ENCODE results near the gene AFTPH. TPM values are rescaled to one million over a fixed set of nuclear protein-coding genes. Genes with fewer than 3 reads are reported as not detected.
A peak's percentile ranks its signal among the peaks of the same experiment; 100 is the strongest.

AFTPH gene
- polyA plus RNA-seq, 3 donors, result 22.3 to 28.6 (median 28.4) TPM

DNA sequence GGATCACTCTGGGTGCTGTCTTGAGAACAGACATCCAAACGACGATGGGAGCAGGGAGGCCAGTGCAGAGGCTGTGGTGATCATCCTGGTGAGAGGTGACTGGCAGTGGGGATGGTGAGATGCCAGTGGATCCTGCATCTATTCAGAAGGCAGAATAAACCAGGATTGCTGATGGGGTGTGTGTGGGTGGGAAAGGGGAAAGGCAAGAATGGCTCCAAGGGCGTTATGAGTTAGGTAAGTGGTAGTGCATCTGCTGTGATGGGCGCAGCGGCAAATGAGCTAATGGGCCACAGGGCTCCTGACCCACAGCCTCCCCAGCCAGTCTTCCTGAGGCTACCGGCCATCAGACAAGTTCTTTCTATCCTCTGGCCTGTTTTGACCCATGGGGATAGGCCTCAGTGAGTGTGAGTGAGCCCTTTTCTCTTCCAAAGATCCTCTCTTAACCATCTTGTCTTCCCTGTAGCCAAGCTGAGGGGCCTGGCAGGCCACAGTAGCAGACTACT, 100.0 kb downstream of the AFTPH start:
- H3K4me3 ChIP-seq (replicated peaks in 1 of 3; ENCODE audit: low read depth in 2 of 3, low read length in 3 of 3), result no peak overlapping the region
- intact Hi-C loops (cut with micrococcal nuclease), result no loop called here
- no peaks in the 10 kb centered on the region for H3K9me3 ChIP-seq (replicated peaks in 1 of 2; ENCODE audit: control insufficient read depth in 1 of 2, insufficient read depth in 1 of 2, low read length in 2 of 2)
- peak overlapping the region in 1 of 7 donors; percentile 21 for H3K27ac Mint-ChIP-seq
- no peaks in the 10 kb centered on the region for H3K4me1 ChIP-seq (ENCODE audit: control insufficient read depth in 1 of 2, insufficient read depth in 2 of 2, low read length in 2 of 2)
- H3K9me3 Mint-ChIP-seq, result no peaks in the 10 kb centered on the region
- no peak overlapping the region for H3K9ac ChIP-seq (ENCODE audit: insufficient read depth, low read length, poor library complexity, severe bottlenecking)
- no peak overlapping the region for H3K4me2 ChIP-seq (replicated peaks; ENCODE audit: extremely low read depth, low read length, poor library complexity, severe bottlenecking)
- no peaks in the 10 kb centered on the region for H3K27me3 ChIP-seq (ENCODE audit: control insufficient read depth in 2 of 2, insufficient read depth in 2 of 2, low read length in 2 of 2)
- 90% methylated on average over 3 of the region's 6 CpGs for whole genome bisulfite sequencing (ENCODE audit: insufficient coverage)
- no peak overlapping the region for H2AFZ ChIP-seq (ENCODE audit: insufficient read depth, low read depth, low read length, poor library complexity, severe bottlenecking)
- DNase-seq, result no peak
- H3K36me3 Mint-ChIP-seq, result no peaks in the 10 kb centered on the region
- TF ChIP-seq, protein P1, sequence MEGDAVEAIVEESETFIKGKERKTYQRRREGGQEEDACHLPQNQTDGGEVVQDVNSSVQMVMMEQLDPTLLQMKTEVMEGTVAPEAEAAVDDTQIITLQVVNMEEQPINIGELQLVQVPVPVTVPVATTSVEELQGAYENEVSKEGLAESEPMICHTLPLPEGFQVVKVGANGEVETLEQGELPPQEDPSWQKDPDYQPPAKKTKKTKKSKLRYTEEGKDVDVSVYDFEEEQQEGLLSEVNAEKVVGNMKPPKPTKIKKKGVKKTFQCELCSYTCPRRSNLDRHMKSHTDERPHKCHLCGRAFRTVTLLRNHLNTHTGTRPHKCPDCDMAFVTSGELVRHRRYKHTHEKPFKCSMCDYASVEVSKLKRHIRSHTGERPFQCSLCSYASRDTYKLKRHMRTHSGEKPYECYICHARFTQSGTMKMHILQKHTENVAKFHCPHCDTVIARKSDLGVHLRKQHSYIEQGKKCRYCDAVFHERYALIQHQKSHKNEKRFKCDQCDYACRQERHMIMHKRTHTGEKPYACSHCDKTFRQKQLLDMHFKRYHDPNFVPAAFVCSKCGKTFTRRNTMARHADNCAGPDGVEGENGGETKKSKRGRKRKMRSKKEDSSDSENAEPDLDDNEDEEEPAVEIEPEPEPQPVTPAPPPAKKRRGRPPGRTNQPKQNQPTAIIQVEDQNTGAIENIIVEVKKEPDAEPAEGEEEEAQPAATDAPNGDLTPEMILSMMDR (IDR thresholded peaks at IDR 0.05), result no peak
- no peak overlapping the region for H3K27ac ChIP-seq (ENCODE audit: low read depth in 1 of 2, low read length in 2 of 2)
- H3K79me2 ChIP-seq (ENCODE audit: insufficient read depth, low read length), result no peaks in the 10 kb centered on the region
- peaks cover 0 to 6% (median 3%) of the 10 kb centered on the region in 3 donors for H3K27me3 Mint-ChIP-seq (ENCODE audit: low read depth in 3 of 3)
- peaks cover 11% of the 10 kb centered on the region for H3K4me1 Mint-ChIP-seq
- H3K4me3 Mint-ChIP-seq, result no peak overlapping the region
- H3K36me3 ChIP-seq (replicated peaks in 1 of 2; ENCODE audit: control insufficient read depth in 1 of 2, insufficient read depth in 2 of 2, low read length in 2 of 2), result no peaks in the 10 kb centered on the region
- no peaks in the 10 kb centered on the region for H4K20me1 ChIP-seq (ENCODE audit: insufficient read depth, low read length)

DNA sequence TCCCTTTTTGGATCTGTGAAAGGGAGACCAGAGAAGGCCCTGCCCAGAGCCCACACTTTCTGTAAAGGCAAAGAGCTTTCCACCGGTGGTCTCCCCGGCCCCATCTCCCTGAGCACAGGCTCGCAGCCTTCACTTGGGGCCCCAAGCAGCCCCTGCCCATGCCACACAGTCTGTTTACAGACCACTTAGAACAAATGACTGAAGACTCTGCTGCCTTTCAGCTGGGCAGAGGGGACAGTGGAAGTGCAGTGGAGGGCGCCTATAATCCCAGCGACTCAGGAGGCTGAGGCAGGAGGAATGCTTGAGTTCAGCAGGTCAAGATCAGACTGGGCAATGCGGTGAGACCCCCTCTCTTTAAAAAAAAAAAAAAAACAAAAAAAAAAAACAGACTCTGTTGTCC, 100.7 kb downstream of the AFTPH start:
- Histone ChIP-seq H3K9ac (ENCODE audit: insufficient read depth, low read length, poor library complexity, severe bottlenecking) (no peak overlapping the region), H3K27ac (ENCODE audit: low read depth in 1 of 2, low read length in 2 of 2) (no peak overlapping the region), H3K27me3 (ENCODE audit: control insufficient read depth in 2 of 2, insufficient read depth in 2 of 2, low read length in 2 of 2) (no peaks in the 10 kb centered on the region), H3K4me2 (replicated peaks; ENCODE audit: extremely low read depth, low read length, poor library complexity, severe bottlenecking) (no peak overlapping the region), H3K36me3 (replicated peaks in 1 of 2; ENCODE audit: control insufficient read depth in 1 of 2, insufficient read depth in 2 of 2, low read length in 2 of 2) (no peaks in the 10 kb centered on the region), H2AFZ (ENCODE audit: insufficient read depth, low read depth, low read length, poor library complexity, severe bottlenecking) (no peak overlapping the region), H3K79me2 (ENCODE audit: insufficient read depth, low read length) (no peaks in the 10 kb centered on the region), H4K20me1 (ENCODE audit: insufficient read depth, low read length) (peaks cover under 1% of the 10 kb centered on the region), H3K9me3 (replicated peaks in 1 of 2; ENCODE audit: control insufficient read depth in 1 of 2, insufficient read depth in 1 of 2, low read length in 2 of 2) (no peaks in the 10 kb centered on the region), H3K4me1 (ENCODE audit: control insufficient read depth in 1 of 2, insufficient read depth in 2 of 2, low read length in 2 of 2) (no peaks in the 10 kb centered on the region), H3K4me3 (replicated peaks in 1 of 3; ENCODE audit: low read depth in 2 of 3, low read length in 3 of 3) (no peak overlapping the region)
- WGBS (ENCODE audit: insufficient coverage), result 100% methylated on average over 4 of the region's 6 CpGs
- Mint-ChIP-seq H3K9me3 (no peaks in the 10 kb centered on the region), H3K27me3 (ENCODE audit: low read depth in 3 of 3) (peaks cover 0 to 6% (median 3%) of the 10 kb centered on the region in 3 donors), H3K4me1 (peaks cover 11% of the 10 kb centered on the region), H3K36me3 (peaks cover 0 to 4% of the 10 kb centered on the region in 2 donors), H3K4me3 (no peak overlapping the region), H3K27ac (no peak overlapping the region)
- TF ChIP-seq, protein P1 (IDR thresholded peaks at IDR 0.05), result no peak
- DNase-seq, result no peak
- intact Hi-C loops (cut with micrococcal nuclease), result no loop called here
